Measurements from ENCODE around the gene BDKRB2. TPM values are rescaled to one million over a fixed set of nuclear protein-coding genes. Genes with fewer than 3 reads are reported as not detected.

The BDKRB2 gene
- total and polyA plus RNA-seq, 2 of the 8 experiments (the other 6 are each of a cell fraction or from before 2014, with no cell fraction given) = 0.13 to 0.21 TPM

GRCh38 chr14:96203116-96203515, 1.5 kb upstream of the BDKRB2 start:
- Histone ChIP-seq H2BK12ac (ENCODE audit: low read depth, low read length) (no peak overlapping the region), H2BK15ac (ENCODE audit: low read length) (no peak overlapping the region), H3K4ac (replicated peaks; ENCODE audit: insufficient read length, low read depth, low read length) (no peak overlapping the region), H3K27me3 (replicated peaks in 1 of 4; ENCODE audit: control insufficient read depth in 3 of 4, extremely low read depth in 1 of 4, insufficient read depth in 3 of 4, low read length in 3 of 4) (peaks cover 0 to 22% (median 19%) of the 10 kb centered on the region in 4 experiments; a peak in 6 of 7 replicates), H3K4me1 (replicated peaks in 1 of 4; ENCODE audit: control insufficient read depth in 3 of 4, insufficient read depth in 4 of 4, low read length in 3 of 4) (peaks cover 0 to 24% (median 6%) of the 10 kb centered on the region in 4 experiments; a peak in 6 of 7 replicates), H2BK5ac (ENCODE audit: low read depth, low read length) (no peak overlapping the region), H2AFZ (ENCODE audit: low read length) (no peak overlapping the region), H3K23ac (ENCODE audit: insufficient read length) (no peak overlapping the region), H2BK20ac (ENCODE audit: low read length) (no peak overlapping the region), H4K8ac (ENCODE audit: extremely low read depth, insufficient read depth, low read length) (no peak overlapping the region), H3K4me2 (ENCODE audit: insufficient read depth in 1 of 2, low read depth in 2 of 2, low read length in 2 of 2) (no peak overlapping the region), H3K9me3 (ENCODE audit: insufficient read depth in 2 of 2, low read depth in 1 of 2, low read length in 1 of 2) (no peaks in the 10 kb centered on the region), H2AK5ac (ENCODE audit: low read depth, low read length) (no peak overlapping the region), H3K79me2 (ENCODE audit: control insufficient read depth in 1 of 2, insufficient read depth in 2 of 2, low read length in 2 of 2) (no peaks in the 10 kb centered on the region), H2BK120ac (replicated peaks; ENCODE audit: low read depth, low read length) (no peak overlapping the region), H3K14ac (ENCODE audit: insufficient read length) (no peak overlapping the region), H3K9ac (replicated peaks in 1 of 4; ENCODE audit: extremely low read depth in 1 of 4, low read depth in 3 of 4, low read length in 3 of 4) (no peak overlapping the region), H3K4me3 (ENCODE audit: extremely low read depth in 1 of 4, insufficient read depth in 2 of 4, low read depth in 3 of 4, low read length in 4 of 4) (no peak overlapping the region), H3K23me2 (ENCODE audit: low read depth, low read length) (peaks cover 10% of the 10 kb centered on the region; the same call in 1 of the 2 replicates), H4K5ac (ENCODE audit: insufficient read length, low read depth, low read length) (no peak overlapping the region), H3K27ac (ENCODE audit: low read depth, low read length) (no peak overlapping the region), H4K20me1 (replicated peaks in 1 of 2; ENCODE audit: control insufficient read depth in 1 of 2, insufficient read depth in 2 of 2, low read length in 2 of 2) (no peaks in the 10 kb centered on the region), H3K36me3 (ENCODE audit: control insufficient read depth in 2 of 4, insufficient read depth in 4 of 4, low read length in 3 of 4) (no peaks in the 10 kb centered on the region), H3K56ac (replicated peaks; ENCODE audit: insufficient read length, low read depth, low read length) (no peak overlapping the region), H3K79me1 (ENCODE audit: low read depth, low read length) (no peaks in the 10 kb centered on the region), H3K18ac (ENCODE audit: extremely low read depth, low read length) (no peak overlapping the region), H4K91ac (replicated peaks; ENCODE audit: insufficient read length, low read length) (no peak overlapping the region)
- DNase-seq (ENCODE audit: low read depth in 1 of 2, low spot score in 2 of 2) (no peak), FAIRE-seq (no peak)
- POLR2A ChIA-PET (ENCODE audit: partially characterized antibody) = no interaction called here
- 92% methylated on average over 3 of the region's 3 CpGs; no CpG with 5 or more reads in 1 of the 2 experiments for WGBS, 2 experiments (ENCODE audit: extremely low coverage in 1 of 2, insufficient coverage in 1 of 2, insufficient read length in 1 of 2, insufficient replicate concordance in 2 of 2, low coverage in 1 of 2, low lambda C conversion rate in 2 of 2, missing lambda C conversion rate in 1 of 2)
- CTCF ChIA-PET (ENCODE audit: partially characterized antibody) = interaction anchor here (0.6 to 1.2 kb wide), 4 partner anchors 22 to 104 kb away, joined by 3 read pairs; no protein-coding TSS in a partner anchor
- TF ChIP-seq RXRA (IDR thresholded peaks at IDR 0.05; ENCODE audit: insufficient read depth, low read depth, low read length) (no peak), POLR2AphosphoS5 (IDR thresholded peaks at IDR 0.05; ENCODE audit: low read depth, low read length) (no peak), JUN (IDR thresholded peaks at IDR 0.05; ENCODE audit: low read depth, low read length) (no peak), TAF1 (IDR thresholded peaks at IDR 0.05; ENCODE audit: low read depth, low read length) (no peak), TBP (IDR thresholded peaks at IDR 0.05; ENCODE audit: low read depth, low read length) (no peak), SAP30 (IDR thresholded peaks at IDR 0.05; ENCODE audit: insufficient read depth, insufficient replicate concordance, low read length) (no peak), BACH1 (IDR thresholded peaks at IDR 0.05; ENCODE audit: low read length) (no peak), NANOG (IDR thresholded peaks at IDR 0.05; ENCODE audit: insufficient read depth, low read depth, low read length, poor library complexity, severe bottlenecking) (no peak), GABPA (IDR thresholded peaks at IDR 0.05; ENCODE audit: borderline replicate concordance, insufficient read depth, low read length) (no peak), ASH2L (IDR thresholded peaks at IDR 0.05; ENCODE audit: low read length) (no peak), HDAC6 (IDR thresholded peaks at IDR 0.05; ENCODE audit: low read depth, low read length) (no peak)

All from H1 (cell line).